HG02571 (cell line): ENCODE results near the gene BEAN1.
"Not testable (repeated sequence)": the region's sequence is repeated elsewhere in the genome, so short reads cannot be mapped to it uniquely, and the experiment has no call there.

Experiments
- ATAC-seq: cut with Tn5 transposase; IDR thresholded peaks from one replicate; pipeline ENCODE4 v1.9.1; 2021; ENCODE audit warnings: mild to moderate bottlenecking, moderate library complexity; ENCODE audit not compliant: unreplicated experiment

The BEAN1 gene

DNA sequence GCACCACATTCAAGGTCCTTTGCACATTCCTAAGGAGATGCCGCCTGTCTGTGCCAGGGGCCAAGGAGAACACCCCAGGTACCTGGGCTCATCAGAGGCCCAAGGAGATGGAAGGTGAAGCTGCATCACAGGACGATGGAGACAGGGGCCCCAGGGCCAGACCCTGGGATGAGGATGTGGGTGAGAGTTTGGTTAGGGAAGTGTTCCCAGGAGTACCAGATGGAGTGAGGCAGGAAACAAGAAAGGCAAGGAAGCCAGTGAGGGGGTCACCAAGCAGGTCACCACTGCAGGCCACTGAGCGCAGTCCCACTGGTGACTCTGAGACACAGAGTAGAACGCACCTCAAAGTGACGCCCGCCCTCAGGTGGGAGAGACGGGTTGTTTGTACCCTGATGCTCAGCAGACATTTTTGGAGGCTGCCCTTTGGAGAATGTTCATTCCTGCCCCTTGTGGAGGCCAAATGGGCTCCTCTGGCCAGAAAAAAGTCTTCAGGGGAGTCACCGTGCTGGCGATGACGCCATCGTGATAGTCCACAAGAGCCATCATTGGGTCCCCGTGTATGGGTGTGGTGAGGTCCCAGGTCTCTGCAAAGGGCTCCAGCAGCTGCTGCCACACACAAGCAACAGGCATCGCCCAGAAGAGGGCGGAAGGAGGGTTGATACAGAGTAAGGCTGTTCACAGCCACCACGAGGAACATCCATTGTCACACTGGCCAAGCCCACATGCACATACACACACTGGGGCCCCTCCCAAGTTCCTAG, 57.5 kb downstream of the BEAN1 start:
- ATAC-seq = no peak

DNA sequence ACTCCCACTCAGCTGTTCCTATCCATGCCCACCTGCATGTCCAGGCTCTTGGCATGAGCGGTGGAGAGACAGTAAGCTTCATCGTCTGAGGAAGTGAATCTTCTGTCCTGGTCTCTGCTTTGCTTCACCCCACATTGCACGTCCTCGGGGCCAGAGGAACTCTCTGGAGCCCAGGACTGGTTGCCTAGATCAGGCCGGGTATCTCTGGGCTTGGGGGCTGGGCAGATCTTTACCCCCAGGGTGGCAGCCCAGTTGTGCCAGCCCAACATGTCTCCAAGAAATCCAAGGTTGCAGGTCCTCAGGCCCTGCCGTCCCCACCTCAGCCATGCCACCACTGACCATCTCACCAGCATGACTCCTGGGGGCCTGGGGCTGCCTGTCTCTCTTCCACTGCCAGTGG, 58.3 kb downstream of the BEAN1 start:
- no peak for ATAC-seq

DNA sequence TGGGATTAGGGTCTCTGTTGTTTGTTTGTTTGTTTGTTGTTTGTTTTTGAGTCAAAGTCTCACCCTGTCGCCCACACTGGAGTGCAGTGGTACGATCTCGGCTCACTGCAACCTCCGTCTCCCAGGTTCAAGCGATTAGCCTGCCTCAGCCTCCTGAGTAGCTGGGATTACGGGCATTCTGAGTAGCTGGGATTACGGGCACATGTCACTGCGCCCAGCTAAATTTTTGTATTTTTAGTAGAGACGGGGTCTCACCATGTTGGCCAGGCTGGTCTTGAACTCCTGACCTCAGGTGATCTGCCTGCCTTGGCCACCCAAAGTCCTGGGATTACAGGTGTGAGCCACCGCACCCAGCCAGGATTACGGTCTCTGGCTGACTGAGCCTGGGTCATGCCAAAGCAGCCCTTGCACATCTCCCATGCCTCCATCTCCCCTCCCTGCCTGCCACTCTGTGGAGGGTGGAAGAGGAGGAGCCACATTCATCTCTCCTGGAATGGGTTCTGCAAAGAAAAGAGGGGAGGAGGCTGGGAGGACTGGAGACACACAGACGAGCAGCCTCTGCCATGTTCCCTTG, 59.2 kb downstream of the BEAN1 start:
- ATAC-seq = no peak

DNA sequence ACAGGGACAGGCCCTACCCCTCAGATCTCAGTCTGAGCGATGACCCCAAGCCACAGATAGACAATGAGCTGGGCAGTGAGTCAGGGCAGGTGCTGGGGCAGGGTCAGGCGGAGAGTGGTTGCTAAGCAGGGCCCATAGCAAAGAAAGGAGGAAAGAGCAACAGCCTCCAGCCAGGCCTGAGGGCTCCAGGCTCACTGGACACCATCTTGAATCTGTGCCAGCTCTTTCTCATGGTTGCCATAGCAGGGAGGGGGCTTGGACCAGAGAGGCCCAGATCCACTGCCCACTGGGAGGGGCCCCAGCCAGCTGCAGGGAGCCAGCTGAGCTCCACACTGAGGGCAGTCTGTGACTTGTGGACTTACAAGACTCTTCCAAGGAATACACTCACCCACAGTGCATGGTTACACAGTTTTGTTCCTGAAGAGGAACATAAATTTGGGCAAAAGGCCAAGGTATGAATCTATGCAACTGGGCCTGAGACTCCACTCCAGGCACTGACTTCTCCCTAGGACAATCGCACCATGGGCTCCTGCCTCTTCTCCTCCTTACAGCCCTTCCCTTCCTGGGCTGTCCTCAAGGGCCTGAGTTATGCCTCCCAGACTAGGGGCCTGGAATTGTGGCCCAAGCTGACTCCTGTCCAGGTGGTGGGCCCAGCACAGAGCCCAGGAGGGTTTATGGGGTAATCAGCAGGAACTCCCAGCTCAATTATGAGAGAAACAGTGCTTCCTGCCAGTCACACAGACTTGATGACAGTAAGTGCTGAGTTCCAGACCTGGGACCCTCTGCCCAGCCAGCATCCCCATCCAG, 59.9 kb downstream of the BEAN1 start:
- ATAC-seq = no peak

DNA sequence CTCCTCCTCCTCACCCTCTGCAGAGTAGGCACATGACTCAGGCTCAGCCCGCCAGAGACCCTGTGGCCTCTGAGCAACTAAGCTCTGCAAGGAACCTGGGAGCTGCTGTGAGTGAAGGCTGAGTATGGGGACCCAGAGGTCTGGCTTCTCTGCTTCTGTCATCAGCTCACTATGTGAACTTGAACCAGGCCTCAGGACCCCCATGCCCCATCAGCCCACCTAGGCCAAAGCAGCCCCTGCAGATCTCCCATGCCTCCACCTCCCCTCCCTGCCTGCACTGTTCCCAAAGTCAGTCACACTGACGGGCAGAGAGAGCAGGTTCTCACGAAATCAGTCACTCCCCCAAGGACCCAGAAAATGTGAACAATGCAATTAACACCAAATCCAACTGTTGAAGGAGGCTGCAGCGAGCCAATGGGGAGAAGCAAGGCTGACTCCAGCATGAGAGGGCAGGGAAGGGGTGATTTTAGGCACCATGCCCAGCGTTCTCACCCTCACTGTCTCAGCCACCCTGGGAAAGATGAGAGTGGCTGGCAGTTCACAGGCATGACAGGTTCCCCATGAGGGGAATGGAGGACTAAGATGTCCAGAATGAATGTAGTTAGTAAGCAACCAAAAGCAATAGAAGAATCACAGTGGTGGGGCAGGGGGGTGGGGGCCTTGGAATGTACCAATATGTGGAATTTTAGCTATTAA, 60.6 kb downstream of the BEAN1 start:
- ATAC-seq = no peak

DNA sequence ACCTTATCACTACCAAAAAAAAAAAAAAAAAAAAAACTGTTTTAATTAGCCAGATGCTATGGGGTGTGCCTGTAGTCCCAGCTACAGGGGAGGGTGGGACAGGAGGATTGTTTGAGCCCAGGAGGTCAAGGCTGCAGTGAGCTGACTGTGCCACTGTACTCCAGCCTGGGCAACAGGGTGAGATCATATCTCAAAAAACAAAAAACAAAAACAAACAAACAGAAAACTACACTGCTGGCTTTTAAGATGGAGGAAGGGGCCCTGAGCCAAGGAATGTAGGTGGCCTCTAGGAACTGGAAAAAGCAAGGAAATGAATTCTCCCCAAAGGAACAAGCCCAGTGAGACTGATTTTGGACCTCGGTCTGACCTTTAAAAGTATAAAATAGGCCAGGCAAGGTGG, 61.4 kb downstream of the BEAN1 start:
- ATAC-seq = no peak

DNA sequence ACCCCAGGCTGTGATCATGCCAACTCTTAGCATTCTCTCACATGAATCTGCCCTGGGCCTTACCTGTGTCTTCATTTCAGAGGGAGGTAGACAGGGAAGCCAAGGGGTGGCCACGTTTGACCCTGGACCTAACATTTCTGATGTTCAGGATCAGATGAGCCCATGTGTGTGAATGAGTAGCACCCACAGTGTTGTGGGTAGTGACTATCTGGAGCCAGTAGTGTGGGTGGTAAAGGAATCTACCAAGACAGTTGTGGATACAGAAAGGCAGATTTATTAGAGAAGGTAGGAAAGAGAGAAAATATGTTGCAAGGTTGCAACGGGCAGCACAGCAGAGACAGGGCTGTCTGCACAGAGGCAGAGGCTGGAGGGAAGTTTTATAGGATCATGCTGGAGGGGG, 62.3 kb downstream of the BEAN1 start:
- no peak for ATAC-seq

DNA sequence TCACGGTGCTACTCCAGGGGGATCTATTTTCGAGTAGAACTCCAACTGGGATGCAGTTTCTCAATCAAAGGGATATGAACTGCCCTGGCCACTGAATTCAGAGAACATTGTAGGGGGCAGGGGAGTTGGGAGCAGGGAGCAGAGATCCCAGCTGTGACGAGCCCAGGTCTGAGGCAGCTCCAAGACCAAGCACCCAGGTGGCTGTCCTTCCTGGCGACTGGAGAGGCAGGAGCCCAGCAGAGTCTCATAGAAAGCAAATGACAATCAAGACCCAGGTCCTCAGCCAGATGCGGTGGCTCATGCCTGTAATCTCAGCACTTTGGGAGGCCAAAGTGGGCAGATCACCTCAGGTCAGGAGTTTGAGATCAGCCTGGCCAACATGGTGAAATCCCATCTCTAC, 62.7 kb downstream of the BEAN1 start:
- no peak for ATAC-seq

DNA sequence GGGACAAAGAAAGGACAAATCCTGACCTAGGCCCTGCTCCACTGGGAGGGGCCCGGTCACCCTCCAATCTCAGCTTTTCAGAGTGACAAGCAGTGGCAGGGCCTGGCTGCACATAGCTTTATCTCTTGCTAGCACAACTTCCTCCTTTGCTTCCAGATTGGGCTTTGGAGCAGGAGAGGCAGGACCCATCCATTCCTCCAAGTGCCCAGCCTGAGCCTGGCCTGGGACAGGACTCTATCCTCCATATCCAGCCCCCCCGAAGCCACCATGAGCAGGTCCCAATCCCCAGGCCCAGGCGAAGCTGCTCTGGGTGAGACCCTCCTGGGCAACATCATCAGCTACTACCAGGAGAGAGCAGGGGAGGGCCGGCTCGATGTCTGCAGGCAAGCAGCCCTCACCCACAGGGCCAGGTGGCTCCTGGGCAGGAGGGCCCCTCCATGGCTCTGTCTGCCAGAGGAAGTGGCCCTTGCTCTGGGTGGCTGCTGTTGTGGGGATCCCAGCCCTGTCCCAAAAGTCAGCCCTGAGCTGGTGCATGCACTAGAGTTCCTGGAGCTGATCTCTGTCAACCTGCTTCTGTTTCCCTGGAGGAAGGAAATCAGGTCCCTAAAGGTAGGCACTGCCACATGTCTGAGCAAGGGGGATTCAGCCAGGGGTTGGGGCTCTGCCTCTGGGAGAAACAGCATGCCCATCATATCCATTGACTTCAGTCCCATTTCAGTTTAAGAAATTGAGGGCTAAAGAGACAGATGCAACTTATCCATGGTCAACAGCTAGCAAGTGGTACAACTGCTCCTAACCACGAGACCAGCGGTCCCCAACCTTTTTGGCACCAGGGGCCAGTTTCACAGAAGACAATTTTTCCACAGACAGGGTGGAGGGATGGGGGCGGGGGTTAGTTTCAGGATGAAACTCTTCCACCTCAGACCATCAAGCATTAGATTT, 64.0 kb downstream of the BEAN1 start:
- ATAC-seq = no peak

DNA sequence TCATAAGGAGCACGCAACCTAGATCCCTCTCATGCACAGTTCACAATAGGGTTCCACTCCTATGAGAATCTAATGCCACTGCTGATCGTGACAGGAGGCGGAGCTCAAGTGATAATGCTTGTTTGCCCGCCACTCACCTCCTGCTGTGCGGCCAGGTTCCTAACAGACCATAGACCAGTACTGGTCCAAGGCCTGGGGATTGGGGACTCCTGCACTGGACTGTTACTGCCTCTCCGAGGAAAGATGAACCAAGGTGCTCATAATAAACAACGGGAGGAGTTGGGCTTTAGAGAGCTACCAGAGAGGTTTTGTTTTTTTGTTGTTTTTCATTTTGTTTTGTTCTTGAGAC, 64.6 kb downstream of the BEAN1 start:
- no peak for ATAC-seq

DNA sequence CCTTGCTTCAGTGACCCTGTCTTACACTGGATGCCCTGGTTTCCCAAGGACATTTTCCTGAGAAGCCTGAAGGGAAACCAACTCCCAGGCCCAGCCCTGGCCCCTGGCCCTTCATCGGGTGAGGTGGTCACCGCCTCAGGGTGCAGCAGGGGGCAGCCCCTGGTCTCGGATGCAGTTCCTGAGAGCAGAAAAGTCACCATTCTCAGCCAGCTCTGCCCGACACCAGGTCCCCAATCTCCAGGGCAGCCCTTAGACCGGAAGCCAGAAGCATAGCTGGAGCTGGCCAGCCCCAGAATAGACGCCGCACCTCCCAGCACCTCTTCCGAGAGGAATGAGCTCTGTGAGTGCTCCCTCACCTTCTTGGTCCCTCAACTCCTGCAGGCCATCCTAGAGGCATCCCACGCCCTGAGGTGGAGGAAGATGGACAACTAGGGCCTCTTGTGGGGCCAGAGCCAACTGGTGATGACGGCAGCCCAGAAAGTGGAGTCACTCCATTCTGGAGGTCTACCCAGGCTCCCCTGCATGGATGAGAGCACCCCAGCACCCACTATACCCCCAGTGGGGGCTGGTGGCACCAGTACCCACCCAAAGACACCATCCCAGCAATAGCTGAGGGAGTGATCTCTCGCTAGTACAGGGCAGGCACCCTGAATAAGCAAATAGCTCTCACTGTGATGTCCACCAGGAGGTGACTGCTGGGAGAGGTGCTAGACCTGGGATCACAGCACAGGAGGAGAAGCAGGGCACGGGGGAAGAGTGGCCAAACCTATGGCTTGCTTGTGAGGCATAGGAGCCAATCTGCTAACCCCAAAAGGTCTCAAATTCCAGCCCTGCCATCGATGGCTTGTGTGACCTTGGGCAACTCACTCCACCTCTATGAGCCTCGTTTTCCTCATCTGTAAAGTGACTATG, 66.7 kb downstream of the BEAN1 start:
- no peak for ATAC-seq

DNA sequence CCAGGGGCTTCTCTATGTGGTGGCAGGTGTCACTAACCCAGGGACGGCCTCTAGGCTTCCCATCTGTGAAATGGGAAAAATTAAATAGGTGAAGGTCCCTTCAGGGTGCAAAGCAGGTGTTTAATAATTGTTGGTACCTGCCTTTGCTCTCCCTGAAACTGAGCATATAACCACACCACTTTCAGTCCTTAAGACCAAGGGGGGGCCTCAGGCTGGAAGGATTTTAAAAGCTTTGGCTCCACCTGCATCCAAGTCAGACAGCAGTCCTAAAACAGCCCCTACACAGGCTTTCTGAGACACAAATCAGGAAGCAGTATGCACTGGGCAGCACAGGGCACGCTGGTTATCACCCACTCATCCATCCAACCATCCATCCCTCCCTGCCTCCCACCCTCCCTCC, 67.8 kb downstream of the BEAN1 start:
- ATAC-seq = no peak

DNA sequence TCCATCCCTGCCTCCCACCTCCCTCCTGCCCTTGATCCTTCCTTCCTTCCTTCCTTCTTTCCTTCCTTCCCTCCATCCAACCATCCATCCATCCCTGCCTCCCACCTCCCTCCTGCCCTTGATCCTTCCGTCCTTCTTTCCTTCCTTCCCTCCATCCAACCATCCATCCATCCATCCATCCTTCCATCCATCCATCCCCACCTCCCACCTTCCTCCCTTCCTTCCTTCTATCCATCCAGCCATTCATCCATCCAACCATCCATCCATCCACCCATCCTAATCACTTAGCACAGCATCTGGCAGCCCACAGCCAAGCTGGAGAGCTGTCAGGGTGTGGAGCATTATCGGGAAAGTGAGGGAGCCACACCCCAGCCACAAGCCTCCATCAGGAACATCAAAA, 68.3 kb downstream of the BEAN1 start:
- ATAC-seq = no peak

DNA sequence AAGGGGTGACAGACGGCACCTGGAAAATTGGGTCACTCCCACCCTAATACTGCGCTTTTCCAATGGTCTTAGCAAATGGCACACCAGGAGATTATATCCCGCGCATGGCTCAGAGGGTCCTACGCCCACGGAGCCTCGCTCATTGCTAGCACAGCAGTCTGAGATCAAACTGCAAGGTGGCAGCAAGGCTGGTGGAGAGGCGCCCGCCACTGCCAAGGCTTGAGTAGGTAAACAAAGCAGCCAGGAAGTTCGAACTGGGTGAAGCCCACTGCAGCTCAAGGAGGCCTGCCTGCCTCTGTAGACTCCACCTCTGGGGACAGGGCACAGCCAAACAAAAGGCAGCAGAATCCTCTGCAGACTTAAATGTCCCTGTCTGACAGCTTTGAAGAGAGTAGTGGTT, 69.1 kb downstream of the BEAN1 start:
- ATAC-seq = not testable (repeated sequence)

DNA sequence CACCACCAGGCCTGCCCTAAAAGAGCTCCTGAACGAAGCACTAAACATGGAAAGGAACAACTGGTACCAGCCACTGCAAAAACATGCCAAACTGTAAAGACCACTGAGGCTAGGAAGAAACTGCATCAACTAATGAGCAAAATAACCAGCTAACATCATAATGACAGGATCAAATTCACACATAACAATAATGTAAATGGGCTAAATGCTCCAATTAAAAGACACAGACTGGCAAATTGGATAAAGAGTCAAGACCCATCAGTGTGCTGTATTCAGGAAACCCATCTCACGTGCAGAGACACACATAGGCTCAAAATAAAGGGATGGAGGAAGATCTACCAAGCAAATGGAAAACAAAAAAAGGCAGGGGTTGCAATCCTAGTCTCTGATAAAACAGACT, 70.8 kb downstream of the BEAN1 start:
- not testable (repeated sequence) for ATAC-seq

DNA sequence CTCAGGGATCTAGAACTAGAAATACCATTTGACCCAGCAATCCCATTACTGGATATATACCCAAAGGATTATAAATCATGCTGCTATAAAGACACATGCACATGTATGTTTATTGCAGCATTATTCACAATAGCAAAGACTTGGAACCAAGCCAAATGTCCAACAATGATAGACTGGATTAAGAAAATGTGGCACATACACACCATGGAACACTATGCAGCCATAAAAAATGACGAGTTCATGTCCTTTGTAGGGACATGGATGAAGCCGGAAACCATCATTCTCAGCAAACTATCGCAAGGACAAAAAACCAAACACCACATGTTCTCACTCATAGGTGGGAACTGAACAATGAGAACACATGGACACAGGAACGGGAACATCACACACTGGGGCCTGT, 74.5 kb downstream of the BEAN1 start:
- ATAC-seq = not testable (repeated sequence)

DNA sequence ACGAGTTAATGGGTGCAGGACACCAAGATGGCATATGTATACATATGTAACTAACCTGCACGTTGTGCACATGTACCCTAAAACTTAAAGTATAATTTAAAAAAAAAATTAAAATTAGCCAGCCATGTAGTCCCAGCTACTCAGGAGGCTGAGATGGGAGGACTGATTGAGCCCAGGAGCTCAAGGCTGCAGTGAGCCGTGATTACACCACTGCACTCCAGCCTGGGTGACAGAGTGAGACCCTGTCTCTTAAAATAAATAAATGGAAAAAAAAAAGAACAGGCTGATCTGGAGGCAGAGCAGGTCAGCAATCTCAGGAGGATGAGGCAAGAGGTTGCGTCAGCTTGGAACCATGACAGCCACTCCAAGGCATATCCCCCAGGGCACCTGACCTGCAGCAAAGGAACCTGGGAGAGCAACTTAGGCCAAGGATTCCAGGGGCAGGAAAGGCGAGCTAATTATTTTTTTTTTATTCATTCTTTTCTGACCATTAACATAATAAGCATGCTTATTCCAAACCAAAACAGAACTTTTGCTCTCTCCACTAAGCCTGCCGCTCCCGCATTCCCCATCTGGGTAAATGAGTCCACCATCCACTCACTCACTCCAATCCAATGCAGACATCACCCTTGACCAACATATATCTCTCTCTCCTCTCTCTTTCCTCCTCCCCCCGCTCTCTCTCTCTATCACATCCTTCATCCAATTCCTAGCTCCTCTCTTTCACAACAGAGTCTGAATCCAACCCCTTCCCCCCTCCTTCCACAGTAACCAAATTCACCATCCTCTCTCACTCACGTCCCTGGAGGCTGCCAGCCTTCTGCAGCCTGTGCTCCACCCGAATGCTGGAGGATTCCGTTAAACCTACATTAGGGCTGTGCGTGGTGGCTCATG, 75.2 kb downstream of the BEAN1 start:
- no peak for ATAC-seq

DNA sequence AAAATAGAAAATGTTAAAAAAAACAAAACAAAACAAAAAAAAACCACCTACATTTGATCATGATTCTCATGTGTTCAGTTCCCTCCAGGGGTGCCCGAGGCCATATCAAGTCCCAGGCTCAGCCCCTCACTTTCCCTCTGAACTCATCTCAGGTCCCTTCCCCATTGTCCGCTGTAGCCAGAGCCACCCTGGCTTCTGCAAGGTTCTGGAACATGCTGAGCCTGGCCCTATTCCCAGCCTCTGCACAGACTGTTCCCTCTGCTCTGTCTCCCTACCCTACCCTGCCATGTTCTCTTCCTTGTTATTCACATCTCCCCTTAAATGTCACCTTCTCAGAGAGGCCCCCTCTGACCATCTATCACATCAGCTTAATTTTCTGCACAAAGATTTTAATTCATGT, 75.9 kb downstream of the BEAN1 start:
- no peak for ATAC-seq
